HCT116 (cell line): ENCODE measurements around the gene SLC16A3. TPM values are rescaled to one million over a fixed set of nuclear protein-coding genes. Genes with fewer than 3 reads are reported as not detected.

ENCODE experiments used
- ATAC-seq: fragments of 200-7000 bp; cut with Tn5 transposase; 2 replicates; pipeline ENCODE4 v1.9.1; 2020; ENCODE audit warnings: mild to moderate bottlenecking, moderate library complexity
- BruUV-seq: library from RNA; stranded (reverse); fragments of 400-500 nt; replicated peaks from 2 replicates; lab custom pipeline; 2021; lab: Mats Ljungman, UMichigan
- CTCF ChIA-PET: fragments of 300-600 bp; sonication (Branson Sonifier 250); formaldehyde crosslinking; loops from one replicate; lab custom pipeline; 2021; ENCODE audit warnings: antibody characterized with exemption; lab: Charles Lee
- POLR2A ChIA-PET: fragments of 300-600, 350-600 bp; sonication (Branson Sonifier 250); formaldehyde crosslinking; loops from one replicate; lab custom pipeline; 2021; ENCODE audit warnings: antibody characterized with exemption; lab: Charles Lee
- RAD21 ChIA-PET, 2 experiments: fragments of 300-600 bp; sonication (Branson Sonifier 250); formaldehyde crosslinking; loops; one replicate each; lab custom pipeline; 2023; ENCODE audit warnings: low total read pairs in 2 of 2; ENCODE audit not compliant: uncharacterized antibody in 2 of 2, unreplicated experiment in 2 of 2, low non-redundant PET in 1 of 2; lab: Charles Lee
- DNase-seq: peaks from one replicate; pipeline ENCODE4 v3.0.0-alpha.2; 2010; ENCODE audit warnings: low read depth, low spot score
- H2AFZ ChIP-seq: fragments of 200-600 bp; shearing (Covaris generic), sonication (generic); 2 replicates; pipeline ENCODE4 v1.6.1; 2017; ENCODE audit warnings: low read depth, mixed run types, mixed read lengths, antibody characterized with exemption, low read length; ENCODE audit not compliant: poor library complexity, severe bottlenecking
- H3K27ac ChIP-seq: 2 replicates; pipeline ENCODE4 v1.5.1; 2012; ENCODE audit warnings: low read depth, low read length
- H3K27me3 ChIP-seq: fragments of 200-600 bp; sonication (generic); 2 replicates; pipeline ENCODE4 v1.6.1; 2016; ENCODE audit warnings: mixed run types, low read length, mixed read lengths; ENCODE audit not compliant: insufficient read depth
- H3K36me3 ChIP-seq, 2 experiments: fragments of 200-500 bp in 1 of 2; fragments of 200-600 bp in 1 of 2; sonication (Bioruptor generic) in 1 of 2; sonication (generic) in 1 of 2; 2 replicates each; pipeline versions ENCODE4 v1.5.1 to v1.6.1; 2014 to 2016; ENCODE audit warnings: low read length in 2 of 2, inconsistent platforms in 1 of 2, mixed read lengths in 1 of 2, mixed run types in 1 of 2; ENCODE audit not compliant: insufficient read depth in 2 of 2, control insufficient read depth in 1 of 2
- H3K4me1 ChIP-seq, 2 experiments: fragments of 200-600 bp in 1 of 2; sonication (generic) in 1 of 2; 2 replicates each; pipeline versions ENCODE4 v1.5.1 to v1.6.1; 2012 to 2017; ENCODE audit warnings: low read length in 2 of 2, inconsistent platforms in 1 of 2, mild to moderate bottlenecking in 1 of 2, mixed read lengths in 1 of 2, mixed run types in 1 of 2, moderate library complexity in 1 of 2; ENCODE audit not compliant: insufficient read depth in 2 of 2, control insufficient read depth in 1 of 2
- H3K4me2 ChIP-seq: fragments of 200-600 bp; sonication (generic); 2 replicates; pipeline ENCODE4 v1.6.1; 2017; ENCODE audit warnings: mixed run types, low read length, mixed read lengths
- H3K4me3 ChIP-seq, 2 experiments: fragments of 200-600 bp in 1 of 2; sonication (generic) in 1 of 2; replicated peaks in 1 of 2; 2 replicates each; pipeline ENCODE4 v1.5.1; 2011 to 2016; ENCODE audit warnings: low read length in 2 of 2, control low read depth in 1 of 2, low read depth in 1 of 2, mild to moderate bottlenecking in 1 of 2, mixed read lengths in 1 of 2, mixed run types in 1 of 2
- H3K79me2 ChIP-seq: fragments of 200-600 bp; sonication (generic); 2 replicates; pipeline ENCODE4 v1.6.1; 2017; ENCODE audit warnings: mild to moderate bottlenecking, mixed run types, low read length, moderate library complexity, mixed read lengths; ENCODE audit not compliant: insufficient read depth
- H3K9ac ChIP-seq: fragments of 200-600 bp; sonication (generic); 2 replicates; pipeline ENCODE4 v1.6.1; 2016; ENCODE audit warnings: low read length, mixed read lengths
- H3K9me2 ChIP-seq: fragments of 200-600 bp; sonication (generic), shearing (Covaris generic); 2 replicates; pipeline ENCODE4 v1.6.1; 2017; ENCODE audit warnings: mixed run types, mild to moderate bottlenecking, moderate library complexity; ENCODE audit not compliant: insufficient read depth
- H3K9me3 ChIP-seq, 2 experiments: fragments of 200-500 bp in 1 of 2; fragments of 200-600 bp in 1 of 2; sonication (Bioruptor generic) in 1 of 2; sonication (generic) in 1 of 2; 2 replicates each; pipeline ENCODE4 v1.6.1; 2014 to 2017; ENCODE audit warnings: low read length in 2 of 2, mixed read lengths in 2 of 2, inconsistent platforms in 1 of 2, low read depth in 1 of 2, mild to moderate bottlenecking in 1 of 2, mixed run types in 1 of 2, moderate library complexity in 1 of 2; ENCODE audit not compliant: control insufficient read depth in 1 of 2, insufficient read depth in 1 of 2
- H4K20me1 ChIP-seq: fragments of 200-600 bp; sonication (generic), shearing (Covaris generic); 2 replicates; pipeline ENCODE4 v1.6.1; 2017; ENCODE audit warnings: mixed run types, mild to moderate bottlenecking, moderate library complexity; ENCODE audit not compliant: insufficient read depth
- ATF3 ChIP-seq: IDR thresholded peaks from 2 replicates; pipeline ENCODE4 v1.6.1; 2012
- ELF1 ChIP-seq: IDR thresholded peaks from 2 replicates; pipeline ENCODE4 v1.6.1; 2012; ENCODE audit warnings: low read depth, borderline replicate concordance
- JUND ChIP-seq: IDR thresholded peaks from 2 replicates; pipeline ENCODE4 v1.6.1; 2012
- POLR2A ChIP-seq: IDR thresholded peaks from 2 replicates; pipeline ENCODE4 v1.7.0; 2011; ENCODE audit warnings: borderline replicate concordance; ENCODE audit not compliant: insufficient read depth, insufficient read length; ENCODE audit errors: extremely low read depth
- POLR2AphosphoS5 ChIP-seq: IDR thresholded peaks from 2 replicates; pipeline ENCODE4 v1.6.1; 2011; ENCODE audit warnings: mild to moderate bottlenecking, low read depth, low read length, moderate library complexity
- RAD21 ChIP-seq: IDR thresholded peaks from 2 replicates; pipeline ENCODE4 v1.6.1; 2012; ENCODE audit warnings: low read depth, mild to moderate bottlenecking
- SIN3A ChIP-seq: IDR thresholded peaks from 2 replicates; pipeline ENCODE4 v1.6.1; 2012; ENCODE audit warnings: low read depth
- SRF ChIP-seq: IDR thresholded peaks from 2 replicates; pipeline ENCODE4 v1.6.1; 2012; ENCODE audit warnings: low read depth
- TCF7L2 ChIP-seq: IDR thresholded peaks from 2 replicates; pipeline ENCODE4 v1.7.0; 2011; ENCODE audit warnings: borderline replicate concordance, inconsistent platforms; ENCODE audit not compliant: insufficient read depth, insufficient read length; ENCODE audit errors: extremely low read depth
- ZBTB33 ChIP-seq: IDR thresholded peaks from 2 replicates; pipeline ENCODE4 v1.6.1; 2011; ENCODE audit warnings: mild to moderate bottlenecking, low read length, moderate library complexity; ENCODE audit not compliant: insufficient replicate concordance; ENCODE audit errors: extremely low read depth
- ZFX ChIP-seq: fragments of 450-650 bp; IDR thresholded peaks from 2 replicates; pipeline ENCODE4 v1.6.1; 2017
- intact Hi-C: fragments of 100-400 bp; cut with micrococcal nuclease; formaldehyde crosslinking; loops from 2 replicates; pipeline ENCODE4 v1.10.0; 2022
- total RNA-seq: library from RNA; stranded (reverse); gene quantifications from one replicate; pipeline ENCODE4 v1.2.1, GENCODE V29; 2021; ENCODE audit not compliant: unreplicated experiment
- TF ChIP-seq, protein P1 (sequence below): IDR thresholded peaks from 2 replicates; pipeline ENCODE4 v1.6.1; 2012

The SLC16A3 gene
- total RNA-seq, 1 experiment from 2014 or later, result 445 TPM

DNA sequence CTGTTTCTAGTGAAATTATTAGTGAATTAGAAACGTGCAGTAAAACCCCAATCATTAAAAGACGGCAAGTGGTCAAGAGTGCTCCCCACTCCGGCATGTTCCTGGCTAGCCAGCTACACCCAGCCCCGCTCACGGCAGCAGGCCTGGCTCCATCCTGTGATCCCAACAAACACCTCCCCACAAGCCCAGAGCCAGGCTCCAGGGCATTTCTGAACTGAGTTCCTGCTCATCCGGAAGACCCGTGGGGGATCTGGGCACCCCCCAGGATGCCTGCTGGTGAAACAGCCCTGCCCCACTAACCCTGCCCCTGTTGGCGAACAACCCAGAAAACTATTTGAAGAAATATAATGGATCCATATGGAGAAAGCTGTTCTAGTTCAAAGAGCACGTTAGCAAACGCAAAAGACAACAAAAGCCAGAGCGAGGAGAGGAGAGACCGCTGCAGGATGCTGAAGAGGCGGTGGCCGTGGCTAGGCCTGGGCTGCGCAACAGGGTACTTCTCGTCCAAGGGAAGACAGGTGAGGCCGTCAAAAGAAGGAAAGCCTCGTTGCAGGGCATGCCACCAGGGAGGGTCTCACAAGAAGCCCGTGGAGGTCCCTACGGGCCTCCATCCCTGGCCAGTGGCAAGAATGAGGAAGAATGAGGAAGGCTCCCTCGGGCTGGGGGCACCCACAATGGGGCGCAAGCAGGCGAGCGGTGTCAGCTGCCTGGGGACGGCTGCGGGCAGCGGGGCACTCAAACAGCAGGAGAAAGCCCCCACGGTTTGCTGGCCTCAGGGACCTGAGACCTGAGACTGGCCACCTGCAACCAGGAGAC, 19.2 kb downstream of the SLC16A3 start:
- CTCF ChIA-PET, result no interaction called here
- no peaks in the 10 kb centered on the region for H3K9me2 ChIP-seq
- peak overlapping the region; percentile 70 for H3K4me2 ChIP-seq
- H3K27me3 ChIP-seq, result no peaks in the 10 kb centered on the region
- H3K27ac ChIP-seq, result peak overlapping the region; percentile 75
- H3K9ac ChIP-seq, result peak overlapping the region; percentile 55
- H3K79me2 ChIP-seq, result peaks cover 93% of the 10 kb centered on the region
- no peak overlapping the region for H2AFZ ChIP-seq
- H3K4me3 ChIP-seq, result no peak overlapping the region
- RAD21 ChIA-PET, result no interaction called here
- intact Hi-C loops, result no loop called here
- BruUV-seq, result no TSS peak
- ATAC-seq (no peak), DNase-seq (no peak)
- H3K36me3 ChIP-seq, result peaks cover 55 to 96% of the 10 kb centered on the region in 2 experiments
- TF ChIP-seq TCF7L2 (no peak), POLR2AphosphoS5 (0 out of 2 replicates have a peak, but pooled peaks have one; percentile 26)
- H4K20me1 ChIP-seq, result peaks cover 15% of the 10 kb centered on the region; the same call in 1 of the 2 replicates
- POLR2A ChIA-PET, result no interaction called here
- peaks cover 14 to 34% of the 10 kb centered on the region in 2 experiments for H3K4me1 ChIP-seq
- H3K9me3 ChIP-seq, result no peaks in the 10 kb centered on the region

- intact Hi-C loops, result no loop called here
- Histone ChIP-seq H3K9me2 (no peaks in the 10 kb centered on the region), H3K4me2 (no peak overlapping the region), H3K79me2 (peaks cover 91% of the 10 kb centered on the region), H3K27ac (peak overlapping the region; percentile 75; the same call in 1 of the 2 replicates), H3K4me1 (peaks cover 14 to 31% of the 10 kb centered on the region in 2 experiments), H3K36me3 (peaks cover 53 to 92% of the 10 kb centered on the region in 2 experiments), H3K9me3 (no peaks in the 10 kb centered on the region), H2AFZ (no peak overlapping the region), H3K27me3 (no peaks in the 10 kb centered on the region), H4K20me1 (peaks cover 13% of the 10 kb centered on the region; the same call in 1 of the 2 replicates), H3K4me3 (no peak overlapping the region), H3K9ac (no peak overlapping the region)
- no TSS peak for BruUV-seq
- no peak for TF ChIP-seq ZFX
- no peak for TF ChIP-seq TCF7L2
- no peak for TF ChIP-seq ATF3
- no peak for TF ChIP-seq ZBTB33
- TF ChIP-seq, protein P1, sequence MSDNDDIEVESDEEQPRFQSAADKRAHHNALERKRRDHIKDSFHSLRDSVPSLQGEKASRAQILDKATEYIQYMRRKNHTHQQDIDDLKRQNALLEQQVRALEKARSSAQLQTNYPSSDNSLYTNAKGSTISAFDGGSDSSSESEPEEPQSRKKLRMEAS, result no peak
- TF ChIP-seq ELF1, result no peak
- no peak for TF ChIP-seq JUND
- no peak for TF ChIP-seq SIN3A
- no peak for TF ChIP-seq POLR2A
- TF ChIP-seq RAD21, result no peak
- TF ChIP-seq SRF, result no peak
- DNase-seq, result no peak
- ChIA-PET CTCF (no interaction called here), RAD21 (no interaction called here), POLR2A (no interaction called here)
- no peak for ATAC-seq
These were observed 20.2 kb downstream of the SLC16A3 start for GRCh38 chr17:82248815-82249674.
